ENCODE data around the gene RABGAP1L. TPM values are rescaled to one million over a fixed set of nuclear protein-coding genes. Genes with fewer than 3 reads are reported as not detected.

Gene RABGAP1L
- total and polyA plus RNA-seq, 2 of the 8 experiments (the other 6 are each of a cell fraction or from before 2014, with no cell fraction given), result 33.3 to 156 TPM

- FAIRE-seq, result no peak
- no peak overlapping the region for H2BK12ac ChIP-seq (ENCODE audit: low read depth, low read length)
- no peak overlapping the region for H3K14ac ChIP-seq (ENCODE audit: insufficient read length)
- H2AFZ ChIP-seq (ENCODE audit: low read length), result no peak overlapping the region
- H4K5ac ChIP-seq (ENCODE audit: insufficient read length, low read depth, low read length), result no peak overlapping the region
- H4K20me1 ChIP-seq (replicated peaks in 1 of 2; ENCODE audit: control insufficient read depth in 1 of 2, insufficient read depth in 2 of 2, low read length in 2 of 2), result no peaks in the 10 kb centered on the region
- H3K27ac ChIP-seq (ENCODE audit: low read depth, low read length), result no peak overlapping the region
- H3K9me3 ChIP-seq (ENCODE audit: insufficient read depth in 2 of 2, low read depth in 1 of 2, low read length in 1 of 2), result no peaks in the 10 kb centered on the region
- 86% methylated on average over 6 of the region's 6 CpGs; no CpG with 5 or more reads in 1 of the 2 experiments for WGBS, 2 experiments (ENCODE audit: extremely low coverage in 1 of 2, insufficient coverage in 1 of 2, insufficient read length in 1 of 2, insufficient replicate concordance in 2 of 2, low coverage in 1 of 2, low lambda C conversion rate in 2 of 2, missing lambda C conversion rate in 1 of 2)
- H3K27me3 ChIP-seq (replicated peaks in 1 of 4; ENCODE audit: control insufficient read depth in 3 of 4, extremely low read depth in 1 of 4, insufficient read depth in 3 of 4, low read length in 3 of 4), result no peaks in the 10 kb centered on the region
- H3K4me1 ChIP-seq (replicated peaks in 1 of 4; ENCODE audit: control insufficient read depth in 3 of 4, insufficient read depth in 4 of 4, low read length in 3 of 4), result no peaks in the 10 kb centered on the region
- H3K4ac ChIP-seq (replicated peaks; ENCODE audit: insufficient read length, low read depth, low read length), result no peak overlapping the region
- no peak overlapping the region for H2BK5ac ChIP-seq (ENCODE audit: low read depth, low read length)
- no peak overlapping the region for H3K23ac ChIP-seq (ENCODE audit: insufficient read length)
- ChIA-PET CTCF (ENCODE audit: partially characterized antibody) (no interaction called here), POLR2A (ENCODE audit: partially characterized antibody) (no interaction called here)
- no peak overlapping the region for H2AK5ac ChIP-seq (ENCODE audit: low read depth, low read length)
- no peak overlapping the region for H2BK20ac ChIP-seq (ENCODE audit: low read length)
- no peak overlapping the region for H4K8ac ChIP-seq (ENCODE audit: extremely low read depth, insufficient read depth, low read length)
- DNase-seq (ENCODE audit: low read depth in 1 of 2, low spot score in 2 of 2), result no peak
- H2BK15ac ChIP-seq (ENCODE audit: low read length), result no peak overlapping the region
- H3K4me2 ChIP-seq (ENCODE audit: insufficient read depth in 1 of 2, low read depth in 2 of 2, low read length in 2 of 2), result no peak overlapping the region
- H3K36me3 ChIP-seq (ENCODE audit: control insufficient read depth in 2 of 4, insufficient read depth in 4 of 4, low read length in 3 of 4), result no peaks in the 10 kb centered on the region
- H4K91ac ChIP-seq (replicated peaks; ENCODE audit: insufficient read length, low read length), result no peak overlapping the region
- no peak for TF ChIP-seq E2F6 (IDR thresholded peaks at IDR 0.05)
- no peak for TF ChIP-seq GTF2F1 (IDR thresholded peaks at IDR 0.05; ENCODE audit: borderline replicate concordance, low read depth, low read length)
- TF ChIP-seq CHD1 (IDR thresholded peaks at IDR 0.05; ENCODE audit: low read depth, low read length), result no peak
- no peak for TF ChIP-seq POU5F1 (IDR thresholded peaks at IDR 0.05; ENCODE audit: low read depth, low read length)
- TF ChIP-seq CBX8 (IDR thresholded peaks at IDR 0.05; ENCODE audit: borderline replicate concordance, low read depth, low read length), result no peak
- no peak for TF ChIP-seq ZNF274 (IDR thresholded peaks at IDR 0.05; ENCODE audit: borderline replicate concordance, extremely low read depth, low read length)
- TF ChIP-seq NRF1 (IDR thresholded peaks at IDR 0.05; ENCODE audit: low read depth, low read length), result no peak
- no peak for TF ChIP-seq CEBPB (IDR thresholded peaks at IDR 0.05; ENCODE audit: low read depth, low read length)
- TF ChIP-seq JUN (IDR thresholded peaks at IDR 0.05; ENCODE audit: low read depth, low read length), result no peak
- no peak for TF ChIP-seq HDAC6 (IDR thresholded peaks at IDR 0.05; ENCODE audit: low read depth, low read length)
- H3K9ac ChIP-seq (replicated peaks in 1 of 4; ENCODE audit: extremely low read depth in 1 of 4, low read depth in 3 of 4, low read length in 3 of 4), result no peak overlapping the region
- no peak overlapping the region for H3K4me3 ChIP-seq (ENCODE audit: extremely low read depth in 1 of 4, insufficient read depth in 2 of 4, low read depth in 3 of 4, low read length in 4 of 4)
- no peak overlapping the region for H2BK120ac ChIP-seq (replicated peaks; ENCODE audit: low read depth, low read length)
- no peaks in the 10 kb centered on the region for H3K79me2 ChIP-seq (ENCODE audit: control insufficient read depth in 1 of 2, insufficient read depth in 2 of 2, low read length in 2 of 2)
- no peaks in the 10 kb centered on the region for H3K23me2 ChIP-seq (ENCODE audit: low read depth, low read length)
- no peak overlapping the region for H3K56ac ChIP-seq (replicated peaks; ENCODE audit: insufficient read length, low read depth, low read length)
- no peak overlapping the region for H3K18ac ChIP-seq (ENCODE audit: extremely low read depth, low read length)
- no peaks in the 10 kb centered on the region for H3K79me1 ChIP-seq (ENCODE audit: low read depth, low read length)
These were observed 35.1 kb downstream of the RABGAP1L start for GRCh38 chr1:174194461-174194860.

All from H1 (cell line).